DOHH2 (cell line): ENCODE results near the gene DERL3.

Source experiments
- EZH2phosphoT487 ChIP-seq: fragments of 200-600 bp; sonication (generic); IDR thresholded peaks from 2 replicates; pipeline ENCODE4 v1.6.1; 2017; ENCODE audit warnings: borderline replicate concordance, mild to moderate bottlenecking, antibody characterized with exemption, low read length, moderate library complexity, mixed read lengths
- TF ChIP-seq, protein P1 (sequence below): fragments of 200-600 bp; sonication (generic); IDR thresholded peaks from one replicate; pipeline ENCODE4 v1.5.1; 2014; ENCODE audit warnings: antibody characterized with exemption, mild to moderate bottlenecking, low read depth, low read length; ENCODE audit not compliant: poor library complexity, severe bottlenecking

- TF ChIP-seq, protein P1, sequence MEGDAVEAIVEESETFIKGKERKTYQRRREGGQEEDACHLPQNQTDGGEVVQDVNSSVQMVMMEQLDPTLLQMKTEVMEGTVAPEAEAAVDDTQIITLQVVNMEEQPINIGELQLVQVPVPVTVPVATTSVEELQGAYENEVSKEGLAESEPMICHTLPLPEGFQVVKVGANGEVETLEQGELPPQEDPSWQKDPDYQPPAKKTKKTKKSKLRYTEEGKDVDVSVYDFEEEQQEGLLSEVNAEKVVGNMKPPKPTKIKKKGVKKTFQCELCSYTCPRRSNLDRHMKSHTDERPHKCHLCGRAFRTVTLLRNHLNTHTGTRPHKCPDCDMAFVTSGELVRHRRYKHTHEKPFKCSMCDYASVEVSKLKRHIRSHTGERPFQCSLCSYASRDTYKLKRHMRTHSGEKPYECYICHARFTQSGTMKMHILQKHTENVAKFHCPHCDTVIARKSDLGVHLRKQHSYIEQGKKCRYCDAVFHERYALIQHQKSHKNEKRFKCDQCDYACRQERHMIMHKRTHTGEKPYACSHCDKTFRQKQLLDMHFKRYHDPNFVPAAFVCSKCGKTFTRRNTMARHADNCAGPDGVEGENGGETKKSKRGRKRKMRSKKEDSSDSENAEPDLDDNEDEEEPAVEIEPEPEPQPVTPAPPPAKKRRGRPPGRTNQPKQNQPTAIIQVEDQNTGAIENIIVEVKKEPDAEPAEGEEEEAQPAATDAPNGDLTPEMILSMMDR, result no peak
- no peak for TF ChIP-seq EZH2phosphoT487
These were observed 4.9 kb downstream of the DERL3 start for GRCh38 chr22:23833911-23834317.
